Transverse colon (tissue), 4 donors: Measurements from ENCODE around the gene EPM2A. TPM values are rescaled to one million over a fixed set of nuclear protein-coding genes. Genes with fewer than 3 reads are reported as not detected.

ENCODE experiments used
- DNase-seq: peaks from one replicate; pipeline ENCODE4 v3.0.0-alpha.2; 2019
- H3K27ac ChIP-seq, 4 donors: fragments of 200-600 bp; sonication (generic); 2 replicates each; pipeline ENCODE4 v1.5.1; 2016 to 2018; ENCODE audit warnings: inconsistent platforms in 4 of 4
- H3K27me3 ChIP-seq: fragments of 200-600 bp; sonication (generic); 2 replicates; pipeline ENCODE4 v1.5.1; 2017; ENCODE audit warnings: inconsistent platforms
- H3K36me3 ChIP-seq, 4 donors: fragments of 200-600 bp; sonication (generic); 2 replicates each; pipeline ENCODE4 v1.5.1; 2017 to 2019; ENCODE audit warnings: inconsistent platforms in 4 of 4
- H3K4me1 ChIP-seq, 4 donors: fragments of 200-600 bp; sonication (generic); 2 replicates each; pipeline ENCODE4 v1.5.1; 2017 to 2020; ENCODE audit warnings: inconsistent platforms in 4 of 4
- H3K4me3 ChIP-seq, 4 donors: fragments of 200-600 bp; sonication (generic); 1 replicate in 1 of 4; 2 replicates in 3 of 4; pipeline versions ENCODE4 v1.5.1 to v1.6.1; 2017 to 2019; ENCODE audit warnings: inconsistent platforms in 4 of 4
- H3K9me3 ChIP-seq, 2 donors: fragments of 200-600 bp; sonication (generic); 2 replicates each; pipeline ENCODE4 v1.5.1; 2017 to 2019; ENCODE audit warnings: inconsistent platforms in 2 of 2
- EP300 ChIP-seq: sonication (generic); formaldehyde crosslinking; IDR thresholded peaks from one replicate; pipeline ENCODE4 v1.6.1; 2017; ENCODE audit warnings: antibody characterized with exemption, low read depth
- POLR2A ChIP-seq: fragments of 450-650 bp; IDR thresholded peaks from one replicate; pipeline ENCODE4 v1.6.1; 2016; ENCODE audit warnings: antibody characterized with exemption, mild to moderate bottlenecking, moderate library complexity
- POLR2AphosphoS5 ChIP-seq, 3 donors: sonication (generic); formaldehyde crosslinking; IDR thresholded peaks; one replicate each; pipeline ENCODE4 v1.6.1; 2016; ENCODE audit warnings: antibody characterized with exemption in 3 of 3
- WGBS, 2 donors: methylation state at CpG; one replicate each; pipeline ENCODE4 v1.1.5; 2018; ENCODE audit warnings: low coverage in 1 of 2; 5-methylcytosine and 5-hydroxymethylcytosine counted together
- in situ Hi-C, 4 donors: fragments of 200-750 bp; cut with MboI; loops; one replicate each; pipeline versions ENCODE4 v1.15.0 to v1.15.1; 2017; ENCODE audit warnings: low sequenced_read_pairs in 3 of 4, low pct_ligation_motif_present in 1 of 4, low pct_unique_long_range_greater_than_20kb in 1 of 4
- intact Hi-C: fragments of 100-400 bp; cut with DNase I; formaldehyde crosslinking; loops from one replicate; pipeline ENCODE4 v1.15.1; 2023; ENCODE audit warnings: low total_unique reads
- total RNA-seq, 4 donors: library from RNA; depleted of rRNA; stranded (reverse); fragments of >200 nt; gene quantifications; one replicate each; pipeline ENCODE4 v1.1.0, GENCODE V29; 2016
- TF ChIP-seq, protein P1 (sequence below), 5 experiments: fragments of 200-600 bp in 3 of 5; fragments of 450-650 bp in 2 of 5; sonication (generic) in 3 of 5; IDR thresholded peaks; 1 replicate in 2 of 5; 2 replicates in 3 of 5; pipeline ENCODE4 v1.5.1; 2016 to 2017; ENCODE audit warnings: antibody characterized with exemption in 5 of 5, inconsistent platforms in 3 of 5, mild to moderate bottlenecking in 2 of 5, moderate library complexity in 1 of 5

The EPM2A gene
- total RNA-seq, 4 donors from 2014 or later: 10.5 to 33.6 (median 11.8) TPM

DNA sequence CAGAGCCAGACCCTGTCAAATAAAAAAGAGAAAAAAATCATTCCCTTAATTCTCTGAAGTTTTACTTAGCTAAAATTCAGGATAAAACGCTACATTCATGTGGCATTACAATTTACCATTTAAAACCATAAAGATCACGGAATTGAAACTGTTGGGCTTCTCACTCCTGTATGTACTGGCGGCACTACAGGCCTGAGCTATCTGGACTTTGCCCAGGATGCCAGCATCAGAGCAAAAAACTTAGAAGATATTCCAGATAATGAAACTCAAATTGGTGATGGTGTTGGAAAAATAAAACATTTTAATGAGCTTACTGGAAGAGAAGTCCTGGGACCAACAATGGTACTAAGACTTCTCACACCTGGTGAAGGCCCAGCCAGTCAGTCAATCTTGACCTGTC lies 14.2 kb downstream of the EPM2A start:
- no peak for DNase-seq
- Histone ChIP-seq H3K4me1 (no peaks in the 10 kb centered on the region), H3K27me3 (no peaks in the 10 kb centered on the region), H3K4me3 (no peak overlapping the region), H3K36me3 (no peaks in the 10 kb centered on the region), H3K9me3 (peaks cover 0 to 8% of the 10 kb centered on the region in 2 donors), H3K27ac (no peak overlapping the region)
- intact Hi-C loops: no loop called here
- 90 to 93% methylated on average over 3 of the region's 3 CpGs for WGBS, 2 donors
- in situ Hi-C loops: no loop called here
- TF ChIP-seq POLR2A (no peak), POLR2AphosphoS5 (IDR thresholded peaks at IDR 0.05) (no peak)
- TF ChIP-seq, protein P1, sequence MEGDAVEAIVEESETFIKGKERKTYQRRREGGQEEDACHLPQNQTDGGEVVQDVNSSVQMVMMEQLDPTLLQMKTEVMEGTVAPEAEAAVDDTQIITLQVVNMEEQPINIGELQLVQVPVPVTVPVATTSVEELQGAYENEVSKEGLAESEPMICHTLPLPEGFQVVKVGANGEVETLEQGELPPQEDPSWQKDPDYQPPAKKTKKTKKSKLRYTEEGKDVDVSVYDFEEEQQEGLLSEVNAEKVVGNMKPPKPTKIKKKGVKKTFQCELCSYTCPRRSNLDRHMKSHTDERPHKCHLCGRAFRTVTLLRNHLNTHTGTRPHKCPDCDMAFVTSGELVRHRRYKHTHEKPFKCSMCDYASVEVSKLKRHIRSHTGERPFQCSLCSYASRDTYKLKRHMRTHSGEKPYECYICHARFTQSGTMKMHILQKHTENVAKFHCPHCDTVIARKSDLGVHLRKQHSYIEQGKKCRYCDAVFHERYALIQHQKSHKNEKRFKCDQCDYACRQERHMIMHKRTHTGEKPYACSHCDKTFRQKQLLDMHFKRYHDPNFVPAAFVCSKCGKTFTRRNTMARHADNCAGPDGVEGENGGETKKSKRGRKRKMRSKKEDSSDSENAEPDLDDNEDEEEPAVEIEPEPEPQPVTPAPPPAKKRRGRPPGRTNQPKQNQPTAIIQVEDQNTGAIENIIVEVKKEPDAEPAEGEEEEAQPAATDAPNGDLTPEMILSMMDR (IDR thresholded peaks at IDR 0.05): no peak

DNA sequence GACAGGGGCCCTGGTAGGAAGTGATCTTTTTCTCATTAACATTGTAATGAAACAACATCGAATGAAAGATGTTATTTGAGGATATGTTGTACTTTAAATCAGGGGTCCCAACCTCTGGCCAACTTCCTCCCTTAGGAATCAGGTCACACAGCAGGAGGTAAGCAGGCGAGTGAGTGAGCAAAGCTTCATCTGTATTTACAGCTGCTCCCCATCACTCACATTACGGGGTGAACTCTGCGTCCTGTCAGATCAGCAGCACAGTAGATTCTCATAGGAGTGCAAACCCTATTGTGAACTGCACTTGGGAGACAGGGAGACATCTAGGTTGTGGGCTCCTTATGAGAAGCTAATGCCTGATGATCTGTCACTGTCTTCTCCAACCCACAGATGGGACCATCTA lies 19.9 kb downstream of the EPM2A start:
- no peaks in the 10 kb centered on the region for H3K36me3 ChIP-seq
- H3K4me3 ChIP-seq: no peak overlapping the region
- 96 to 100% methylated on average over 1 to 4 of the region's 4 CpGs for WGBS, 2 donors
- intact Hi-C loops: no loop called here
- TF ChIP-seq EP300: no peak
- no peak for TF ChIP-seq POLR2A
- TF ChIP-seq, protein P1 (IDR thresholded peaks at IDR 0.05): no peak
- TF ChIP-seq POLR2AphosphoS5 (IDR thresholded peaks at IDR 0.05): no peak
- H3K27me3 ChIP-seq: no peaks in the 10 kb centered on the region
- H3K27ac ChIP-seq: no peak overlapping the region
- in situ Hi-C loops: no loop called here
- no peak for DNase-seq
- H3K9me3 ChIP-seq: no peaks in the 10 kb centered on the region
- H3K4me1 ChIP-seq: no peaks in the 10 kb centered on the region

DNA sequence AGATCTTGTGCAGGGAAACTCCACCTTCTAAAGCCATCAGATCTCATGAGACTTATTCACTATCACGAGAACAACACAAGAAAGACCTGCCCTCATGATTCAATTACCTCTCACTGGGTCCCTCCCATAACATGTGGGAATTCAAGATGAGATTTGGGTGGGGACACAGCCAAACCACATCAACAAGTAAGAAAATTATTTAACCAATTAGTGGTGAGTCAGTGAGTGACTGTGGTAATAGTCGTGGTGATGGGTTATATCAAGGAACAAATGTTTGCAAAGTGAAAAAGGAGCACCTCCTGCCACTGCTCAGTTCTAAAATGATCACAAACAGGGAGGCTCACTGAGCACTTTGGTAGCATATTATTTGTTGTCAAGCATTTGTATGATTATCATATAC lies 20.6 kb downstream of the EPM2A start:
- no peaks in the 10 kb centered on the region for H3K27me3 ChIP-seq
- no peak overlapping the region for H3K27ac ChIP-seq
- no peaks in the 10 kb centered on the region for H3K9me3 ChIP-seq
- no peaks in the 10 kb centered on the region for H3K36me3 ChIP-seq
- WGBS, 2 donors: 79 to 88% methylated on average over 2 of the region's 2 CpGs
- intact Hi-C loops (no loop called here), in situ Hi-C loops (no loop called here)
- TF ChIP-seq POLR2A: no peak
- no peak for TF ChIP-seq POLR2AphosphoS5 (IDR thresholded peaks at IDR 0.05)
- TF ChIP-seq, protein P1 (IDR thresholded peaks at IDR 0.05): no peak
- no peak for TF ChIP-seq EP300
- no peaks in the 10 kb centered on the region for H3K4me1 ChIP-seq
- H3K4me3 ChIP-seq: no peak overlapping the region
- DNase-seq: no peak

DNA sequence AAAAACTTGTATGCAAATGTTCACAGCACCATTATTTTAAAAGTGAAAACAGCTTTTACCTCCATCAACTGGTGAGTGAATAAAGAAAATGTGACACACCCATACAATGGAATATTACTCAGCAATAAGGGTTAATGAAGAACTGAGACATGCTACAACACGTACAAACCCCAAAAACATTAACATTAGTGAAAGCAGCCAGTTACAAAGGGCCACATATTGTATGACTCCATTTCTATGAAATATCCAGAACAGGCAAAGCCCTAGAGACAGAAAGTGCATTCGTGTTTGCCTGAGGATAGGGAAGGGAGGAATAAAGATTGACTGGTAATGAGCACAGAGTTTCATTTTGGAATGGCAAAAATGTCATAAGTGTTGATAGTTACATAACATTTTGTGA lies 21.5 kb downstream of the EPM2A start:
- in situ Hi-C loops (no loop called here), intact Hi-C loops (no loop called here)
- Histone ChIP-seq H3K9me3 (no peaks in the 10 kb centered on the region), H3K27me3 (no peaks in the 10 kb centered on the region), H3K4me1 (no peaks in the 10 kb centered on the region), H3K27ac (no peak overlapping the region), H3K36me3 (no peaks in the 10 kb centered on the region), H3K4me3 (no peak overlapping the region)
- WGBS, 2 donors: 85 to 90% methylated on average over 2 of the region's 2 CpGs
- TF ChIP-seq EP300 (no peak), POLR2A (no peak), POLR2AphosphoS5 (IDR thresholded peaks at IDR 0.05) (no peak)
- TF ChIP-seq, protein P1 (IDR thresholded peaks at IDR 0.05): no peak
- DNase-seq: no peak
